SK-N-SH (cell line): ENCODE data around the gene RSKR. TPM values are rescaled to one million over a fixed set of nuclear protein-coding genes. Genes with fewer than 3 reads are reported as not detected.

ENCODE experiments used
- CTCF ChIA-PET: fragments of 300-600, 350-600 bp; formaldehyde crosslinking; extraction: SDS; loops from one replicate; lab custom pipeline; 2021; lab: Yijun Ruan, JAX
- POLR2A ChIA-PET: fragments of 350-600 bp; sonication (Branson Sonifier 250); formaldehyde crosslinking; extraction: SDS; loops from one replicate; lab custom pipeline; 2020; ENCODE audit warnings: antibody characterized with exemption, inconsistent platforms; lab: Yijun Ruan, JAX
- DNase-seq: peaks from one replicate; pipeline ENCODE4 v3.0.0; 2012
- H2AFZ ChIP-seq: fragments of 200-600 bp; sonication (generic); 2 replicates; pipeline ENCODE4 v1.8.1; 2016; ENCODE audit warnings: antibody characterized with exemption, mild to moderate bottlenecking, low read depth
- H3F3A ChIP-seq: fragments of 200-600 bp; sonication (generic); replicated peaks from 2 replicates; pipeline ENCODE3; 2016; ENCODE audit warnings: antibody characterized with exemption, mild to moderate bottlenecking; ENCODE audit not compliant: insufficient read depth
- H3K27ac ChIP-seq, 2 experiments: fragments of 200-500 bp in 1 of 2; fragments of 200-600 bp in 1 of 2; sonication (Bioruptor generic) in 1 of 2; sonication (generic), shearing (Covaris generic) in 1 of 2; 2 replicates each; pipeline versions ENCODE4 v1.5.1 to v1.6.1; 2014 to 2016; ENCODE audit warnings: low read depth in 2 of 2, inconsistent platforms in 1 of 2, low read length in 1 of 2, mild to moderate bottlenecking in 1 of 2, mixed read lengths in 1 of 2
- H3K27me3 ChIP-seq: fragments of 200-600 bp; sonication (generic), shearing (Covaris generic); 2 replicates; pipeline ENCODE4 v1.6.1; 2016; ENCODE audit warnings: mixed run types; ENCODE audit not compliant: insufficient read depth
- H3K36me3 ChIP-seq, 2 experiments: fragments of 200-500 bp in 1 of 2; fragments of 200-600 bp in 1 of 2; sonication (Bioruptor generic) in 1 of 2; sonication (generic) in 1 of 2; replicated peaks in 1 of 2; 2 replicates each; pipeline versions ENCODE3 to v1.5.1; 2014 to 2016; ENCODE audit warnings: low read length in 1 of 2, mild to moderate bottlenecking in 1 of 2; ENCODE audit not compliant: insufficient read depth in 2 of 2, control insufficient read depth in 1 of 2
- H3K4me1 ChIP-seq, 2 experiments: fragments of 200-500 bp in 1 of 2; fragments of 200-600 bp in 1 of 2; sonication (Bioruptor generic) in 1 of 2; sonication (generic), shearing (Covaris generic) in 1 of 2; 2 replicates each; pipeline versions ENCODE4 v1.5.1 to v1.6.1; 2014 to 2016; ENCODE audit warnings: low read depth in 1 of 2, low read length in 1 of 2, mixed run types in 1 of 2; ENCODE audit not compliant: insufficient read depth in 2 of 2, control insufficient read depth in 1 of 2
- H3K4me2 ChIP-seq: fragments of 200-600 bp; sonication (generic), shearing (Covaris generic); 2 replicates; pipeline ENCODE4 v1.6.1; 2017; ENCODE audit warnings: mixed run types
- H3K4me3 ChIP-seq, 2 experiments: fragments of 200-500 bp in 1 of 2; fragments of 200-600 bp in 1 of 2; sonication (Bioruptor generic) in 1 of 2; sonication (generic), shearing (Covaris generic) in 1 of 2; 2 replicates each; pipeline versions ENCODE4 v1.5.1 to v1.8.1; 2014 to 2016; ENCODE audit warnings: low read depth in 2 of 2, inconsistent platforms in 1 of 2, low read length in 1 of 2, mild to moderate bottlenecking in 1 of 2, mixed read lengths in 1 of 2, moderate library complexity in 1 of 2
- H3K79me2 ChIP-seq: fragments of 200-600 bp; sonication (generic); 2 replicates; pipeline ENCODE4 v1.8.1; 2017; ENCODE audit warnings: mild to moderate bottlenecking; ENCODE audit not compliant: insufficient read depth
- H3K9ac ChIP-seq: fragments of 200-600 bp; sonication (generic); 2 replicates; pipeline ENCODE4 v1.6.1; 2017; ENCODE audit warnings: mixed run types
- H3K9me2 ChIP-seq: fragments of 200-600 bp; sonication (generic); 2 replicates; pipeline ENCODE4 v1.6.1; 2017; ENCODE audit warnings: mixed run types
- H3K9me3 ChIP-seq: fragments of 200-600 bp; sonication (generic); 2 replicates; pipeline ENCODE4 v1.6.1; 2017; ENCODE audit warnings: mixed run types, mild to moderate bottlenecking, moderate library complexity
- H4K20me1 ChIP-seq: fragments of 200-600 bp; sonication (generic); 2 replicates; pipeline ENCODE4 v1.6.1; 2017; ENCODE audit warnings: mild to moderate bottlenecking, mixed run types; ENCODE audit not compliant: insufficient read depth
- CHD2 ChIP-seq: fragments of 150-350 bp; IDR thresholded peaks from 2 replicates; pipeline ENCODE4 v1.6.1; 2018; ENCODE audit warnings: low read length; ENCODE audit not compliant: partially characterized antibody
- CTCF ChIP-seq: fragments of 200-600 bp; sonication (generic); IDR thresholded peaks from 2 replicates; pipeline ENCODE4 v1.6.1; 2017; ENCODE audit warnings: antibody characterized with exemption, mild to moderate bottlenecking, moderate library complexity
- EZH2phosphoT487 ChIP-seq: fragments of 200-600 bp; sonication (generic); IDR thresholded peaks from 2 replicates; pipeline ENCODE4 v1.6.1; 2017; ENCODE audit warnings: low read depth, mixed run types, mild to moderate bottlenecking, antibody characterized with exemption, moderate library complexity, borderline replicate concordance
- GATA2 ChIP-seq: sonication (generic); formaldehyde crosslinking; IDR thresholded peaks from 2 replicates; pipeline ENCODE4 v1.5.0; 2020; ENCODE audit warnings: mild to moderate bottlenecking, missing genetic modification reagents
- JUND ChIP-seq: IDR thresholded peaks from 2 replicates; pipeline ENCODE4 v1.4.0; 2012
- MEF2A ChIP-seq: IDR thresholded peaks from 2 replicates; pipeline ENCODE4 v1.4.0; 2012; ENCODE audit warnings: low read depth, borderline replicate concordance
- MXI1 ChIP-seq: IDR thresholded peaks from 2 replicates; pipeline ENCODE4 v1.6.1; 2012; ENCODE audit warnings: mild to moderate bottlenecking, low read depth, low read length, improper control_type of control experiment
- RAD21 ChIP-seq: IDR thresholded peaks from 2 replicates; pipeline ENCODE4 v1.6.1; 2012; ENCODE audit warnings: mild to moderate bottlenecking, low read length
- RCOR1 ChIP-seq: fragments of 150-350 bp; IDR thresholded peaks from 2 replicates; pipeline ENCODE4 v1.6.1; 2017; ENCODE audit warnings: antibody characterized with exemption, low read length
- REST ChIP-seq: IDR thresholded peaks from 2 replicates; pipeline ENCODE4 v1.6.1; 2012; ENCODE audit warnings: mild to moderate bottlenecking, low read depth, low read length, moderate library complexity
- RFX5 ChIP-seq: IDR thresholded peaks from 2 replicates; pipeline ENCODE4 v1.6.1; 2012; ENCODE audit warnings: mild to moderate bottlenecking, improper control_type of control experiment, low read length
- SMC3 ChIP-seq: IDR thresholded peaks from 2 replicates; pipeline ENCODE4 v1.6.1; 2012; ENCODE audit warnings: low read depth, low read length, improper control_type of control experiment
- TAF1 ChIP-seq: IDR thresholded peaks from 2 replicates; pipeline ENCODE4 v1.6.1; 2012; ENCODE audit warnings: low read depth, mild to moderate bottlenecking, low read length, moderate library complexity, borderline replicate concordance
- TCF12 ChIP-seq: IDR thresholded peaks from 2 replicates; pipeline ENCODE4 v1.4.0; 2012
- TEAD4 ChIP-seq: IDR thresholded peaks from 2 replicates; pipeline ENCODE4 v1.4.0; 2012; ENCODE audit warnings: mild to moderate bottlenecking, borderline replicate concordance; ENCODE audit not compliant: insufficient read depth
- USF2 ChIP-seq: fragments of 150-350 bp; IDR thresholded peaks from 2 replicates; pipeline ENCODE4 v1.6.1; 2017; ENCODE audit warnings: antibody characterized with exemption, low read length, low read depth, borderline replicate concordance
- ZBTB33 ChIP-seq: IDR thresholded peaks from 2 replicates; pipeline ENCODE4 v1.4.0; 2012; ENCODE audit warnings: low read depth, borderline replicate concordance
- WGBS: methylation state at CpG from one replicate; pipeline ENCODE4 v1.1.6; 2017; ENCODE audit warnings: low lambda C conversion rate; 5-methylcytosine and 5-hydroxymethylcytosine counted together
- polyA plus RNA-seq, 3 experiments: library from polyadenylated mRNA; depleted of rRNA; stranded (reverse); fragments of >200 nt; gene quantifications; 2 replicates each; pipeline ENCODE4 v1.2.3, GENCODE V29; 2012

RSKR gene
- polyA plus RNA-seq, 1 of the 3 experiments (the other 2 are of a cell fraction) = 7.9 TPM

GRCh38 chr17:28573521-28573920, 40.5 kb downstream of the RSKR start:
- CTCF ChIA-PET = interaction anchor here (0.6 to 3.1 kb wide), 4 partner anchors 23 to 40 kb away, joined by 3 to 13 read pairs (median 4); no protein-coding TSS in a partner anchor

More at GRCh38 chr17:28573521-28573920, 40.5 kb downstream of the RSKR start:
- no peaks in the 10 kb centered on the region for H3K27me3 ChIP-seq
- H3K4me3 ChIP-seq = no peak overlapping the region
- peaks cover 20% of the 10 kb centered on the region for H3K79me2 ChIP-seq
- H4K20me1 ChIP-seq = no peaks in the 10 kb centered on the region
- H3F3A ChIP-seq = peaks cover 13% of the 10 kb centered on the region
- H3K36me3 ChIP-seq = peaks cover 7 to 14% of the 10 kb centered on the region in 2 experiments
- no peaks in the 10 kb centered on the region for H3K9me3 ChIP-seq
- no peak overlapping the region for H3K4me2 ChIP-seq
- WGBS = 94% methylated on average over 8 of the region's 9 CpGs
- TF ChIP-seq MEF2A = no peak
- TF ChIP-seq RFX5 = no peak
- TF ChIP-seq REST = no peak
- no peak for TF ChIP-seq SMC3
- TF ChIP-seq USF2 = no peak
- TF ChIP-seq TEAD4 = no peak
- no peak for TF ChIP-seq RAD21
- TF ChIP-seq GATA2 (CRISPR knock-in tag) = no peak
- TF ChIP-seq MXI1 = no peak
- TF ChIP-seq ZBTB33 = no peak
- TF ChIP-seq EZH2phosphoT487 = no peak
- no peak for TF ChIP-seq TCF12
- TF ChIP-seq TAF1 = no peak
- no peak for TF ChIP-seq RCOR1
- TF ChIP-seq CTCF = no peak
- TF ChIP-seq JUND = no peak
- no peak for TF ChIP-seq CHD2
- no peaks in the 10 kb centered on the region for H3K9me2 ChIP-seq
- no peak overlapping the region for H2AFZ ChIP-seq
- H3K27ac ChIP-seq = no peak overlapping the region
- POLR2A ChIA-PET = no interaction called here
- H3K4me1 ChIP-seq = peaks cover 4 to 38% of the 10 kb centered on the region in 2 experiments; a peak in 3 of 4 replicates
- no peak for DNase-seq
- no peak overlapping the region for H3K9ac ChIP-seq
